IMR-90 (cell line): Measurements from ENCODE around the gene METTL2A.
"Not testable (repeated sequence)": the region's sequence is repeated elsewhere in the genome, so short reads cannot be mapped to it uniquely, and the experiment has no call there.

ENCODE experiments used
- CHD1 ChIP-seq: IDR thresholded peaks from 2 replicates; pipeline ENCODE4 v1.6.1; 2012; ENCODE audit warnings: low read depth, low read length, improper control_type of control experiment
- RFX5 ChIP-seq: IDR thresholded peaks from 2 replicates; pipeline ENCODE4 v1.8.0; 2012; ENCODE audit warnings: low read depth, mild to moderate bottlenecking, low read length, moderate library complexity
- TF ChIP-seq, protein P1 (sequence below): conservative IDR thresholded peaks from 2 replicates; pipeline ENCODE4 v1.5.1; 2012; ENCODE audit warnings: mild to moderate bottlenecking, low read depth, low read length, improper control_type of control experiment

DNA sequence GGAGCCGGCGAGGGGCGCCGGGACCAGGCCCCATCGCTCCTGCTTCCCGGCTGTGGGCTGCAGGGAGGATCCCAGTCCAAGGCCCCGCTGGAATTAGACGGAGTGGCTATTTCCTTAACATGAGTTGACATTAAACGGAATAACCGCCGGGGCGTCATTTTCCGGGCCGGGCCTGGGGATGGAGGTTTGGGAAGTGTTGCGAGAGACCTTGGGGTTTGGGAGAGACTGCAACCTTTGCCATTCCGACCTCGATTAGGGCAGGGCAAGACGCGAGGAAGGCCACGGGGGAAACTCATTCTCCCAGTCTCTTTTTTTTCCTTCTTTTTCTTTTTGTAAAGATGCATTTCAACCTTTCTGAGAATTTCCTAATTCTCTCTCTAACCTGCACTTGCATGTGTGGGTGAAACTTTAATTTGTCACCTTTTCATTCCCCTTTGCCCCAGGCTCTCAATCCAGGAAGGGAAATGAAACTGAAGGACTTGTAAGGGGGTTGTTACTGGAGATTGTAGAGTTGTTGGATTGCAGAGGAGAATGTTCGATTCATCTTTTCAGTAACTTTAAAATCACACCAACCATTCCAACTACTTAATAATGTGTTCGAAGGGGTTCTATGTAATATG, 56.1 kb downstream of the METTL2A start:
- TF ChIP-seq, protein P1, sequence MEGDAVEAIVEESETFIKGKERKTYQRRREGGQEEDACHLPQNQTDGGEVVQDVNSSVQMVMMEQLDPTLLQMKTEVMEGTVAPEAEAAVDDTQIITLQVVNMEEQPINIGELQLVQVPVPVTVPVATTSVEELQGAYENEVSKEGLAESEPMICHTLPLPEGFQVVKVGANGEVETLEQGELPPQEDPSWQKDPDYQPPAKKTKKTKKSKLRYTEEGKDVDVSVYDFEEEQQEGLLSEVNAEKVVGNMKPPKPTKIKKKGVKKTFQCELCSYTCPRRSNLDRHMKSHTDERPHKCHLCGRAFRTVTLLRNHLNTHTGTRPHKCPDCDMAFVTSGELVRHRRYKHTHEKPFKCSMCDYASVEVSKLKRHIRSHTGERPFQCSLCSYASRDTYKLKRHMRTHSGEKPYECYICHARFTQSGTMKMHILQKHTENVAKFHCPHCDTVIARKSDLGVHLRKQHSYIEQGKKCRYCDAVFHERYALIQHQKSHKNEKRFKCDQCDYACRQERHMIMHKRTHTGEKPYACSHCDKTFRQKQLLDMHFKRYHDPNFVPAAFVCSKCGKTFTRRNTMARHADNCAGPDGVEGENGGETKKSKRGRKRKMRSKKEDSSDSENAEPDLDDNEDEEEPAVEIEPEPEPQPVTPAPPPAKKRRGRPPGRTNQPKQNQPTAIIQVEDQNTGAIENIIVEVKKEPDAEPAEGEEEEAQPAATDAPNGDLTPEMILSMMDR: not testable (repeated sequence)
- not testable (repeated sequence) for TF ChIP-seq CHD1, RFX5
